ENCODE results near the gene TMEFF1.
"Not testable (repeated sequence)": the region's sequence is repeated elsewhere in the genome, so short reads cannot be mapped to it uniquely, and the experiment has no call there.

The TMEFF1 gene

GRCh38 chr9:100472788-100473275, at the start of gene TMEFF1:
Gene TMEFF1 (plus strand): TSS chr9:100473149. CDS start chr9:100473545, 396 bp downstream.
- DNase-seq, result peak; percentile 70

GRCh38 chr9:100425758-100426157, 47.2 kb upstream of the TMEFF1 start:
- DNase-seq, result no peak

DNA sequence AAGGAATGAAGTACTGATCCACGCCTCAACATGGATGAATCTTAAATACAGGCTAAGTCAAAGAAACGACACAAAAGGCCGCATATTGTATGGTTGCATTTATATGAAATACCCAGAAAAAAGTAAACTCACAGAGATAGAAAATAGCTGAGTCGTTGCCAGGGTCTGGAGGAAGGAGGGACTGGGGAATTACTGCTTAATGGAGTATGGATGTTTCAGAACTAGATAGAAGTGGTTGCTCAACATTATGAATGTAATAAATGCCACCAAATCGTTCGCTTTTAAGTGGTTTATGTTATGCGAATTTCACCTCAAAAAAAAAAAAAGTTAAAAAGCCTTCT, 46.8 kb upstream of the TMEFF1 start:
- no peak for DNase-seq

DNA sequence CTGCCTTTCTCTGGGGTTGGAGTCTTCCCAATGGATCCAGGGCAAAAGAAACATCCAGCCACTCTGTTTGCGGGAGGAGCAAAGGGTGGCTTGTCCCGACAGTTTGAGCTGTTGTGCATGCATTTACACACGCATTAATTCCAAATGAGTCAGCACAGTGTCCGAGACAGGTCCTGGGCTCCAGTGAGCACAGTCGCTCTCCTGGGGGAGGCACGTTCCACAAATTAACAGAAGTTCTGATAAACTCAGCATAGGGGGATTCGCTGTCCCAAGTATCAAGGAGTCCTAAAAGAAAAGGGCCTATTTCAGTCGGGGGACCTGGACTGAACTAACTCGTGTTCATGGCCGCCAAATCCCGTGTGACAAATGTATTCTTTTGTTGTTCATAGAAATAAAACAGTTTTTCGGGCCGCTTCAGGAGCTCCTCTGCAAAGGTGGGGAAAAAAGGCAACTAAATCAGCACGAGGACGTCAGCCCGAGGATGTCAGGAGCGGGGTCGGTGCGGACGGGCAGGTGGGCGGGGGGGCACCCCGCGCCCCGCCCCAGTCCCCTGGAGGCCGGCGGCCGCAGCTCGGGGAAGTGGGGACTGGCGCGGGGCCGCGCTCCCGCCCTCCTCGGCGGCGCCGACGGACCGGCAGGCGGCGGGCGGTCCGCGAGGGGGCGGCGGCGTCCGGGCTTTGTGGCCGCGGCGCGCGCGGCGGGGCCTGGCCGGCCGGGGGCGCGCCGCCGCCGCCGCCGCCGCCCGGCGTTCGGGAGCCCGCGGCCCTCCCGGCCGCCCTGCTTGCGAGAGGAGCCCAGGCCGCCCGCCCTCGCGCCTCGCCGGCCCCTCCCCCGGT, 46.2 kb upstream of the TMEFF1 start, which contains the start of gene MSANTD3:
MSANTD3 (plus strand) TSS at position 614 of the 836 bp plus-strand sequence. CDS start 14,796 bp downstream, outside the sequence.
- DNase-seq, result peak; percentile 62

DNA sequence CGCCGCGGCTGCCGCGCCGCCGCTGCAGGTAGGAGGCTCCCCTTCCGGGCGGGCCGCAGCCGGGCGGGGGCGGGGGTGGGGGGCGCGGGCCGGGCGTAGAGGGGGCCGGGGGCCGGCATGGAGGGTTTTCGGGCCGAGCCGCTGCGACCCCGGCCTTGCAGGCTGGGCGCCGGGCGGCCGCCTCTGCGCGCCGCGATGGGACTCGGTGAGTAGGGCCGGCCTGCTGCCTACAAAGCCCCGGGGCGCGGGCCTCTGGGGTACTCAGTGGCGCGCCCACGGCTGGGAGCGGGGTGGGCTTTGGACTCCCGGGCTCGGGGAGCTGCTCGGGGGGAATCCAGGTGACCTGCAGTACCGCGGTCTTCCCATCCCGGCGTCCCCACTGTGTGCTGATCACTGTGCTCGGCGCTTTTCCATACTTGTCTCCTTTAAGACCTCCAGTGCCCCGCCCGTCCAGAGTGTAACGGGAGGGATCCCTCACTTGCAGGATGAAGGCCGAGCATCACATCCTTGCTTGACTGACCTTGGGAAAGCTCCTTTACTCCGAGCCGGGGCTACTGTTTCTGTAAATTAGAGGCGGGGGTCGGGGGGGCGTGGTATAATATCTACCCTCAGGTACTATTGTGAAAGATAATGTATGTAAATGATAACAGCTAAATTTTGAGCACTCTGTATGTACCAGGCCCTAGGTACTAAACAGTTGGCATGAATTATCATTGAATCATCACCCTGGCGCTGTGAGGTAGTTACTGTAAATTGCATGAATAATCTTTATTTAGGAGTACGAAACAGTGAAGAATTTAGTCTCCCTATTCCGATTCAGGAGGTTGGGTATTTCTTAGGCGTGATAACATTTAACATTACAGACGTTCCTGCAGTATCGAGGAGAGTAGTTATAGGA, 45.3 kb upstream of the TMEFF1 start:
- DNase-seq, result peak; percentile 37

- DNase-seq, result no peak
Measured at GRCh38 chr9:100428871-100429654, 43.9 kb upstream of the TMEFF1 start.

DNA sequence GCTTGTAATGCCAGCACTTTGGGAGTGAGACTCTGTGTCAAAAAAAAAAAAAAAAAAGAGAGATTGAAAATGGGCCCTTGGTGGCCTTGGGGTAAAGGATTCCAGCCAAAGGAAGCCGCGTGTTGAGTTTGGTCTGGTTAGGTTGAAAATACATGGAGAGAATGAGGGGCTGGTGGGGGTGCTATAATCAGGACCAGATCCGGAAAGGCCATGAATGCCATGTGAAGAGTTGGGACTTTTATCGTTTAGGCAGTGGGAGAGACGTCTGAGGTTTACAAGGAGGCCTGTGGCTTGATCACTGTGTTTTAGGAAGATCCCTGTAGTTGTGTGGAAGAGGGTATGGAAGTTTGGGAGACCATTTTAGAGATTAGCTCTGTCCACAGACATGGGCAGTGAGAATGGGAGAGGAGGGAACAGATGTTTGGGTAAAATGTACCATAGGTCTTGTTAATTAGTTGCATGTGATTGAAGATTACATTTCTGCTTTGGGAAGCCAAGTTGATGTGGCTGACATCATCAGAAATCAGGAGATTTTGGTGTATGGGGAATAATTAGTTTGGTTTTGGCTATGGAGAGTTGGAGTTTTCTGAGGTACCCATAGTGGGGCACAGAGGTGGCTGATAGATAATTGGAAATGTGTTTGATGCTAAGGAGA, 42.5 kb upstream of the TMEFF1 start:
- DNase-seq, result no peak

- no peak for DNase-seq
Measured at GRCh38 chr9:100431886-100432285, 41.1 kb upstream of the TMEFF1 start.

DNA sequence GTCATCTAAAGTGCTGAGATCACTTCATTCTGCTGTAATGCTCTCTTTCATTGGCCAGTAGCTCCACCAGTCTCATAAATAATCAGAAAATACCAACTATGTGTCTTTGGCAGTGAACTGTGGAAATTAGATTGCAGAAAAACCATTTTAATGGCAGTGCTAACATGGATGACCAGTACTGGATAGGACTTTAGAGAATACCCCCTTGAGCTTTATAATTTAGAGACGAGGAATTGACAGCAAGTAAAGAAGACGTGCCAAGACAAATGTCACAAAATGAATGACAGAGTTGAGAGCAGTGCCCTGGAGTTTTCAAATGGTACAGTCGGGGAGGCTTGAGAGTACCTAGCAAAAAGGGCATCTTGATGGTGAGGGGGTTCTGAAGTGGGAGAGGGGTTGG, 40.2 kb upstream of the TMEFF1 start:
- DNase-seq, result no peak

DNA sequence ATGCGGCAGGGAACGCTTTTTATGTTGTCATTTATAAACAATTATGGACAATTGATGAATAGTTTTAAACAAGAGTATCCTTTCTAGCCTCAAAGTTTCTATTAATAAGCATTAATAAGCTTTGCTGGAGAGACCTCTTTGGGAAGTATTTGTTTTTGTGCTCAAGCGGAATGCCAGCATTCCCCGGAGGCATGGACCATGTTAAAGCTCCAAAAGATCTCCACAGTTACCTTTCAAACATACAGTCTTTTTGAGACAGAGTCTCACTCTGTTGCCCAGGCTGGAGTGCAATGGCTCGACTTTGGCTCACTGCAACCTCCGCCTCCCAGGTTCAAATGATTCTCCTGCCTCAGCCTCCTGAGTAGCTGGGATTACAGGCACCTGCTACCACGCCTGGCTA, 36.4 kb upstream of the TMEFF1 start:
- DNase-seq, result no peak

GRCh38 chr9:100437860-100438805, 34.8 kb upstream of the TMEFF1 start:
- peak; percentile 78 for DNase-seq

DNA sequence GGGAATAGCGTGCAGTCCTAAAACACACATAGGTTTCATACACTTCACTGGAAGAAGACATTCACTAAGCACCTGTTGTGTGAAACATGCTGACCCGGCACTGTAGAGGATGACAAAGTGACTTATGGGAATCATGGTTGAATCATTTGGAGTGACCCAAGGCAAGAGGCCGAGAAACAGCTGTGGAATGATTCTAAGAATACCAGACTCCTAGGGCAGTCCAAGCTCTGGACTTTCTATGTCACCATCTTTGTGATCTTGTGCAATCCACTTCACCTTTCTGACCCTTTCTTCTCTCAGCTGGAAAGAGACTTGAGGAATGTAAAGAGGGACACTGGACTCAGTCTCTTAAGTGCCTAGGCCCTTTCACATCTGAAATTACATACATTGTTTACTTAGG, 32.9 kb upstream of the TMEFF1 start:
- DNase-seq, result no peak

DNA sequence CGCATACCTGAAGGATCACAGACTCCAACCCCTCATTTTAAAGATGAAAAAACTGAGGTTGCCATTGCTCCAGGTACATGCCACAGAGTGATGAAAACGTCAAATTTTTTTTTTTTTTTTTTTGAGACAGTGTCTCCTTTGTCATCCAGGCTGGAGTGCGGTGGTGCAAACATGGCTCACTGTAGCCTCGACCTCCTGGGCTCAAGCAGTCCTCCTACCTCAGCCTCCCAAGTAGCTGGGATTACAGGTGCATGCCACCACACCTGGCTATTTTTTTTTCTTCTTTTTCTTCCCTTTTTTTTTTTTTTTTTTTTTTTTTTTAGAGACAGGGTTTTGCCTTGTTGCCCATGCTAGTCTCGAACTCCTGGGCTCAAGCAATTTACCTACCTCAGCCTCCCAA, 32.5 kb upstream of the TMEFF1 start:
- not testable (repeated sequence) for DNase-seq

GRCh38 chr9:100441911-100442361, 31.0 kb upstream of the TMEFF1 start:
- no peak for DNase-seq

- DNase-seq, result no peak
Measured at GRCh38 chr9:100443781-100444768, 28.9 kb upstream of the TMEFF1 start.

- no peak for DNase-seq
Measured at GRCh38 chr9:100445161-100445902, 27.6 kb upstream of the TMEFF1 start.

DNA sequence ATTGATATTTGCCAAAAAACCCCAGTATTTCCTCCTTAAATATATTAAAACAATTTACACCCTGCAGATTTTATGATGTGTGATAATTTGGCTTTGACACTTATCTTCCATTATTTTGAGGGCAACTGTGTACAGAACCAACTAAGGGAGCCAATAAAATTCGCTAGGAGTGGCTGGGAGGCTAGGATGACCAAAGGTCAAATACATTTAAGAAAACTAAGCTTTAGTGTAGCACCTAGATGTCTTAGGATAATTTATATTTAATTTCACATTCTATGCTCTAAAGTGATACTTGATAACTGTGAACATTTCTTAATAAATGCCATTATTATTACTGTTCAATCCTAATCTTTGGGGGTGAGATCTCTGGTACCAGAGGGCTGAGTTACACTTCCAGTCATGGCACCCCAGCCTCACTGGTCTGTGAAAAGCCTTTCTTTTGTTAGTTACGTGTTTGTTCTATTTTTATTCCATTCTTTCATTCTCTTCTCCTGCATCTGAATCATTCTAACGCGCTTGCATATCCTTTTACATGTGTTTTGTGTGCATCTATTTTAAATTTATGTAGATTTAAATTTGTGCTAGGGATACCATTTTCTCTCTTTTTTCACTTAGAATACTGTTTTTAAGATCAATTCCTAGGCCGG, 26.9 kb upstream of the TMEFF1 start:
- DNase-seq, result no peak

DNA sequence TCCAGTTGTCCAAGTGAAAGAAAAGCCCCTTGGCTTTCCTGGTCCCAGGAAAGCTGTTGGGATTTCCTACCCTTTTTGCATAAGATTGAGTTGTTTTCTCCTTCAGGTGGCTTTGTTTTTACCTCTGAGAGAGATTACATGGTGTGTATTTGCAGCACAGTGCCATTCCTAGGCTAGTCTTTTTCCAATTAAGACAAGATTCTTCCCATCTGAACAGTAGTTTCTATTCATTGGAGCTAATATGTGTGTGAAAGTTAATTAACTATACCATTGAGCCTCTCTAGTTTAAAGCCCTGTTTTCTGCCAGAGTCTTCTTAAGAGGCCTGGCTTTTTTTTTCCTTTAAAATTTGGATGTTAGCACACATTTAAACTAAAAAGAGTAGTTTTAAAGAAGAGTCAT, 25.9 kb upstream of the TMEFF1 start:
- DNase-seq, result no peak

All from activated CD4-positive, alpha-beta T cell treated with anti-CD3 and anti-CD28 coated beads for 48 hours (primary cell).